Neural cell (in vitro differentiated cells): ENCODE results near the gene KRTAP10-10. TPM values are rescaled to one million over a fixed set of nuclear protein-coding genes. Genes with fewer than 3 reads are reported as not detected.

ENCODE experiments used
- H2AFZ ChIP-seq: fragments of 200-600, 300-800 bp; sonication (generic), shearing (Covaris generic); 2 replicates; pipeline ENCODE4 v1.6.0; 2014; ENCODE audit warnings: low read depth, mild to moderate bottlenecking, antibody characterized with exemption, low read length, moderate library complexity
- H3F3A ChIP-seq: fragments of 200-600 bp; shearing (Covaris generic); 2 replicates; pipeline ENCODE4 v1.6.1; 2016; ENCODE audit warnings: mild to moderate bottlenecking, moderate library complexity, mixed read lengths, antibody characterized with exemption, low read length; ENCODE audit not compliant: insufficient read depth, poor library complexity, severe bottlenecking
- H3K27ac ChIP-seq: fragments of 200-600, 300-800 bp; sonication (generic), shearing (Covaris generic); 2 replicates; pipeline ENCODE4 v1.5.1; 2014; ENCODE audit warnings: mild to moderate bottlenecking, low read length, moderate library complexity
- H3K27me3 ChIP-seq: fragments of 300-800, 200-600 bp; sonication (generic), shearing (Covaris generic); 2 replicates; pipeline ENCODE4 v1.6.0; 2014; ENCODE audit warnings: mild to moderate bottlenecking, low read depth, low read length, moderate library complexity; ENCODE audit not compliant: insufficient read depth
- H3K36me3 ChIP-seq: fragments of 300-800, 200-600 bp; sonication (generic), shearing (Covaris generic); 2 replicates; pipeline ENCODE4 v1.5.1; 2014; ENCODE audit warnings: mild to moderate bottlenecking, antibody characterized with exemption, low read length, moderate library complexity; ENCODE audit not compliant: insufficient read depth
- H3K4me2 ChIP-seq: fragments of 300-800, 200-600 bp; sonication (generic), shearing (Covaris generic); 2 replicates; pipeline ENCODE4 v1.6.0; 2014; ENCODE audit warnings: mild to moderate bottlenecking, low read length
- H3K4me3 ChIP-seq: fragments of 300-800, 200-600 bp; sonication (generic), shearing (Covaris generic); 2 replicates; pipeline ENCODE4 v1.5.1; 2014; ENCODE audit warnings: mild to moderate bottlenecking, low read length, moderate library complexity
- H3K79me2 ChIP-seq: fragments of 200-600 bp; shearing (Covaris generic); replicated peaks from 2 replicates; pipeline ENCODE4 v1.6.0; 2014; ENCODE audit warnings: mild to moderate bottlenecking, low read length, moderate library complexity; ENCODE audit not compliant: insufficient read depth
- H3K9ac ChIP-seq: fragments of 300-800, 200-600 bp; sonication (generic), shearing (Covaris generic); 2 replicates; pipeline ENCODE4 v1.6.1; 2016; ENCODE audit warnings: mild to moderate bottlenecking, low read length, mixed read lengths
- H3K9me2 ChIP-seq: fragments of 200-600 bp; shearing (Covaris generic); 2 replicates; pipeline ENCODE4 v1.6.1; 2016; ENCODE audit warnings: mild to moderate bottlenecking, low read length, mixed read lengths; ENCODE audit not compliant: insufficient read depth
- H3K9me3 ChIP-seq: fragments of 200-600, 300-800 bp; sonication (generic), shearing (Covaris generic); 2 replicates; pipeline ENCODE4 v1.6.1; 2016; ENCODE audit warnings: mild to moderate bottlenecking, mixed run types, low read length, moderate library complexity, mixed read lengths
- H4K20me1 ChIP-seq: fragments of 200-600 bp; shearing (Covaris generic); 2 replicates; pipeline ENCODE4 v1.6.1; 2016; ENCODE audit warnings: mild to moderate bottlenecking, mixed run types; ENCODE audit not compliant: insufficient read depth
- EP300 ChIP-seq: fragments of 450-650 bp; conservative IDR thresholded peaks from 2 replicates; pipeline ENCODE4 v1.6.1; 2014; ENCODE audit warnings: antibody characterized with exemption, mild to moderate bottlenecking, moderate library complexity; ENCODE audit not compliant: poor library complexity, severe bottlenecking
- EZH2 ChIP-seq: fragments of 200-600, 300-800 bp; shearing (Covaris generic), sonication (generic); IDR thresholded peaks from 2 replicates; pipeline ENCODE4 v1.6.1; 2014; ENCODE audit warnings: antibody characterized with exemption, low read length, borderline replicate concordance, mild to moderate bottlenecking; ENCODE audit not compliant: insufficient read depth, poor library complexity, severe bottlenecking
- MXI1 ChIP-seq: fragments of 450-650 bp; conservative IDR thresholded peaks from 2 replicates; pipeline ENCODE4 v1.6.1; 2014; ENCODE audit warnings: antibody characterized with exemption, mild to moderate bottlenecking; ENCODE audit not compliant: poor library complexity, severe bottlenecking
- POLR2AphosphoS5 ChIP-seq: IDR thresholded peaks from 2 replicates; pipeline ENCODE4 v1.6.1; 2012
- RAD21 ChIP-seq: fragments of 450-650 bp; conservative IDR thresholded peaks from 2 replicates; pipeline ENCODE4 v1.6.1; 2014; ENCODE audit warnings: antibody characterized with exemption, mild to moderate bottlenecking, moderate library complexity
- SMC3 ChIP-seq: fragments of 450-650 bp; conservative IDR thresholded peaks from 2 replicates; pipeline ENCODE4 v1.6.1; 2014; ENCODE audit warnings: antibody characterized with exemption, mild to moderate bottlenecking, moderate library complexity; ENCODE audit not compliant: poor library complexity
- TAF1 ChIP-seq: IDR thresholded peaks from 2 replicates; pipeline ENCODE4 v1.6.1; 2012; ENCODE audit warnings: low read depth
- polyA plus RNA-seq: library from polyadenylated mRNA; depleted of rRNA; stranded (reverse); fragments of >200 nt; gene quantifications from 2 replicates; pipeline ENCODE4 v1.2.3, GENCODE V29; 2014
- TF ChIP-seq, protein P1 (sequence below): fragments of 450-650 bp; IDR thresholded peaks from 2 replicates; pipeline ENCODE4 v1.5.1; 2014; ENCODE audit warnings: antibody characterized with exemption, mild to moderate bottlenecking, moderate library complexity; ENCODE audit not compliant: poor library complexity, severe bottlenecking
- TF ChIP-seq, protein P2 (sequence below): IDR thresholded peaks from 2 replicates; pipeline ENCODE4 v1.6.1; 2012; ENCODE audit warnings: borderline replicate concordance

Gene KRTAP10-10
- polyA plus RNA-seq, 1 donor from 2014 or later = not detected

DNA sequence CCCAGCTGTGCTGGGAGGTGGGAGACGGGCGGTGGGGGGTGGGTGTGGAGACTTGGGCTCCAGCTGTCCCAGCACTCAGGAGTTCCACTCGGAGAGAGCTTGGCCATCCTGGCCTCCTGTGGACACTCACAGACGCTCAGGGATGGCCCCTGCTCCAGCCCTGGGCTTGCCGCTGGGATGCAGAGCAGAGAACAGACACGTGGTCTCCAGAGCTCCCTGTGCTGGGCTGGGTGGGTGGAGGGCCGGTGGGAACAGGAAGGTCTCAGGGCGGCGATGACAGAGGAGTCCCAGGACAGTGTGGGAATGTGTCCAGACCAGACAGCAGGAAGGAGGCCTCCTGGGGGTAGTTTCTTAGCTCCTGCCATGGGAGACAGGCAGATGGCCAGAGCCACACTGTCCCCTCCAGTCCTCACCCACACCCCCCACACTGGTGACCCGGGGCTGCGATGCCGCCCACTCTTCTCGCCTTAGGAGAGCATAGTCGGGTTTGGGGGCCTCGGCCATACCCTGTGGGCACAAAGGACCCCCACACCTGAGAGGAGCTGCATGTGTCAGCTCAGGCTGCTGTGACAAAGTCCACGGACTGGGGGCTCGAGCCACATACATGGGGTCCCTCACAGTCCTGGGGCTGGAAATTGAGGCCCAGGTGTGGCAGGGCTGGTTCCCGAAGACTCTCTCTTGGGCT lies 8.3 kb upstream of the KRTAP10-10 start:
- Histone ChIP-seq H3K27me3 (no peaks in the 10 kb centered on the region), H3K4me3 (no peak overlapping the region), H3K79me2 (no peaks in the 10 kb centered on the region), H3K36me3 (no peaks in the 10 kb centered on the region), H4K20me1 (no peaks in the 10 kb centered on the region), H3K9me2 (no peaks in the 10 kb centered on the region), H3K4me2 (no peak overlapping the region), H2AFZ (no peak overlapping the region), H3F3A (no peaks in the 10 kb centered on the region), H3K9me3 (peaks cover 7% of the 10 kb centered on the region), H3K27ac (no peak overlapping the region), H3K9ac (no peak overlapping the region)
- TF ChIP-seq SMC3 (no peak), RAD21 (no peak), MXI1 (no peak), EP300 (no peak), POLR2AphosphoS5 (no peak), EZH2 (no peak), TAF1 (no peak)
- TF ChIP-seq, protein P1, sequence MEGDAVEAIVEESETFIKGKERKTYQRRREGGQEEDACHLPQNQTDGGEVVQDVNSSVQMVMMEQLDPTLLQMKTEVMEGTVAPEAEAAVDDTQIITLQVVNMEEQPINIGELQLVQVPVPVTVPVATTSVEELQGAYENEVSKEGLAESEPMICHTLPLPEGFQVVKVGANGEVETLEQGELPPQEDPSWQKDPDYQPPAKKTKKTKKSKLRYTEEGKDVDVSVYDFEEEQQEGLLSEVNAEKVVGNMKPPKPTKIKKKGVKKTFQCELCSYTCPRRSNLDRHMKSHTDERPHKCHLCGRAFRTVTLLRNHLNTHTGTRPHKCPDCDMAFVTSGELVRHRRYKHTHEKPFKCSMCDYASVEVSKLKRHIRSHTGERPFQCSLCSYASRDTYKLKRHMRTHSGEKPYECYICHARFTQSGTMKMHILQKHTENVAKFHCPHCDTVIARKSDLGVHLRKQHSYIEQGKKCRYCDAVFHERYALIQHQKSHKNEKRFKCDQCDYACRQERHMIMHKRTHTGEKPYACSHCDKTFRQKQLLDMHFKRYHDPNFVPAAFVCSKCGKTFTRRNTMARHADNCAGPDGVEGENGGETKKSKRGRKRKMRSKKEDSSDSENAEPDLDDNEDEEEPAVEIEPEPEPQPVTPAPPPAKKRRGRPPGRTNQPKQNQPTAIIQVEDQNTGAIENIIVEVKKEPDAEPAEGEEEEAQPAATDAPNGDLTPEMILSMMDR = no peak
- TF ChIP-seq, protein P2, sequence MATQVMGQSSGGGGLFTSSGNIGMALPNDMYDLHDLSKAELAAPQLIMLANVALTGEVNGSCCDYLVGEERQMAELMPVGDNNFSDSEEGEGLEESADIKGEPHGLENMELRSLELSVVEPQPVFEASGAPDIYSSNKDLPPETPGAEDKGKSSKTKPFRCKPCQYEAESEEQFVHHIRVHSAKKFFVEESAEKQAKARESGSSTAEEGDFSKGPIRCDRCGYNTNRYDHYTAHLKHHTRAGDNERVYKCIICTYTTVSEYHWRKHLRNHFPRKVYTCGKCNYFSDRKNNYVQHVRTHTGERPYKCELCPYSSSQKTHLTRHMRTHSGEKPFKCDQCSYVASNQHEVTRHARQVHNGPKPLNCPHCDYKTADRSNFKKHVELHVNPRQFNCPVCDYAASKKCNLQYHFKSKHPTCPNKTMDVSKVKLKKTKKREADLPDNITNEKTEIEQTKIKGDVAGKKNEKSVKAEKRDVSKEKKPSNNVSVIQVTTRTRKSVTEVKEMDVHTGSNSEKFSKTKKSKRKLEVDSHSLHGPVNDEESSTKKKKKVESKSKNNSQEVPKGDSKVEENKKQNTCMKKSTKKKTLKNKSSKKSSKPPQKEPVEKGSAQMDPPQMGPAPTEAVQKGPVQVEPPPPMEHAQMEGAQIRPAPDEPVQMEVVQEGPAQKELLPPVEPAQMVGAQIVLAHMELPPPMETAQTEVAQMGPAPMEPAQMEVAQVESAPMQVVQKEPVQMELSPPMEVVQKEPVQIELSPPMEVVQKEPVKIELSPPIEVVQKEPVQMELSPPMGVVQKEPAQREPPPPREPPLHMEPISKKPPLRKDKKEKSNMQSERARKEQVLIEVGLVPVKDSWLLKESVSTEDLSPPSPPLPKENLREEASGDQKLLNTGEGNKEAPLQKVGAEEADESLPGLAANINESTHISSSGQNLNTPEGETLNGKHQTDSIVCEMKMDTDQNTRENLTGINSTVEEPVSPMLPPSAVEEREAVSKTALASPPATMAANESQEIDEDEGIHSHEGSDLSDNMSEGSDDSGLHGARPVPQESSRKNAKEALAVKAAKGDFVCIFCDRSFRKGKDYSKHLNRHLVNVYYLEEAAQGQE = no peak

DNA sequence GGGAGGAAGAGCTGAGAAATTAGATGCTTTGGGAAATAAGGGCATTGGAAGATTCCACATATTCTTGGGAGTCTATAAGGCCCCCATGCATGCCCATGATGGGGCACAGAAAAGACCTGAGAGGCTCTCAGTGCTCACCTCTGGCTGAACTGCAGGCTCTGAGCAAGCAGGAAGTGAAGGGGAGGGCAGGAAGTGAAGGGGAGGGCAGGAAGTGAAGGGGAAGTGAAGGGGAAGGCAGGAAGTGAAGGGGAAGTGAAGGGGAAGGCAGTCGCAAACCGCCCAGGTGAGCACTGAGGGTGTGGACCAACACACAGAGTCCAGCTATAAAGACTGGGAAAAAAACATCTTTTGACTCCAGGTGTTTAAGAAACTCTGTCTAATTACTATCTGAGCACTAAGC lies 6.7 kb upstream of the KRTAP10-10 start:
- TF ChIP-seq POLR2AphosphoS5 = no peak
- no peak for TF ChIP-seq MXI1
- TF ChIP-seq SMC3 = no peak
- no peak for TF ChIP-seq EZH2
- TF ChIP-seq, protein P2 = no peak
- no peak for TF ChIP-seq RAD21
- TF ChIP-seq, protein P1 = no peak
- no peak for TF ChIP-seq EP300
- no peak for TF ChIP-seq TAF1
- Histone ChIP-seq H3K79me2 (no peaks in the 10 kb centered on the region), H2AFZ (no peak overlapping the region), H3K9ac (no peak overlapping the region), H3K36me3 (no peaks in the 10 kb centered on the region), H3K4me2 (no peak overlapping the region), H3K9me2 (no peaks in the 10 kb centered on the region), H3K4me3 (no peak overlapping the region), H3K27ac (no peak overlapping the region), H4K20me1 (no peaks in the 10 kb centered on the region), H3F3A (no peaks in the 10 kb centered on the region), H3K27me3 (no peaks in the 10 kb centered on the region), H3K9me3 (peaks cover 4% of the 10 kb centered on the region)
